GM19035 (cell line): Measurements from ENCODE around the gene FDXR.

Experiments
- ATAC-seq: cut with Tn5 transposase; IDR thresholded peaks from one replicate; pipeline ENCODE4 v1.9.1; 2021; ENCODE audit not compliant: unreplicated experiment

FDXR gene

DNA sequence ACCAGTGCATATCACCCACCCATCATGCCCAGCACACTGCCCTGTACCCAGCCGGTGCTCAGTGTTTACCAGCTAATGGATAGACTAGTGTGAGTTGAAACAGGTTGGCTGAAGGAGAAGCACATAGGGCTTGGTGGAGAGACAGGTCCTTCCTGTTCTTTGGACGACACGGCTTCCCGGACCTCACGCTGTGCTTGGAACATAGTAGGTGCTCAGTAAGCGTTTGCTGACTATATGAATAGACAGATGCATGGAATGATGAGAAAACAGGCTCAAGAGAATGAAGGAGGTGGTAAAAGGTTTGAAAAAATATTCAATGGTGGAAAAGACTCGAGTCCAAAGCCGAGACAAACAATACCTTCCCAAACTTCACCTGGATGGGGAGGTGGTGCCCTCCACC, 27.4 kb upstream of the FDXR start:
- no peak for ATAC-seq

DNA sequence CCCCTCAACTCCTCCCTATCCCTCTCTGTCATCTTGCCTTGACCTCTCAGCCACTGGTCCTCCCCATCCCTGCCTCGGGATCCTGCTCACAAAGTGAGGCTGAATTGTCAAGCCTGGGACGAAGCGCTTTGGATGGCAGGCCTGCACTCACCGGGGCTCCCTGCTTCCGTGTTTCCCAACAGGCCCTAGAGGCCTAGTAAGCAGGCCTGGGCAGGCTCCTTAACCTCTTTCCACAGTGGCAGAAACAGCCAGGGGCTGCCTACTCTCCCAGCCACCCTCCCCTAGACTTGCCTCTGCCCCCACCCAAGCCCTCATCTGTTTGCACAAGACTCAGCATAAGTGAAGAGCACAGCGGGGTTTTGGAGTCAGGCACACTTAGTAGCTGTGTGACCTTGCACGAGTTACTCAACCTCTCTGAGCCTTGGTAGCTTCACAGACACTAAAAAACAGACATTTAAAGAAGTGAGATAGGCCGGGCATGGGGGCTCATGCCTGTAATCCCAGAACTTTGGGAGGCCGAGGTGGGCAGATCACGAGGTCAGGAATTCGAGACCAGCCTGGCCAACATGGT, 25.7 kb upstream of the FDXR start:
- no peak for ATAC-seq

DNA sequence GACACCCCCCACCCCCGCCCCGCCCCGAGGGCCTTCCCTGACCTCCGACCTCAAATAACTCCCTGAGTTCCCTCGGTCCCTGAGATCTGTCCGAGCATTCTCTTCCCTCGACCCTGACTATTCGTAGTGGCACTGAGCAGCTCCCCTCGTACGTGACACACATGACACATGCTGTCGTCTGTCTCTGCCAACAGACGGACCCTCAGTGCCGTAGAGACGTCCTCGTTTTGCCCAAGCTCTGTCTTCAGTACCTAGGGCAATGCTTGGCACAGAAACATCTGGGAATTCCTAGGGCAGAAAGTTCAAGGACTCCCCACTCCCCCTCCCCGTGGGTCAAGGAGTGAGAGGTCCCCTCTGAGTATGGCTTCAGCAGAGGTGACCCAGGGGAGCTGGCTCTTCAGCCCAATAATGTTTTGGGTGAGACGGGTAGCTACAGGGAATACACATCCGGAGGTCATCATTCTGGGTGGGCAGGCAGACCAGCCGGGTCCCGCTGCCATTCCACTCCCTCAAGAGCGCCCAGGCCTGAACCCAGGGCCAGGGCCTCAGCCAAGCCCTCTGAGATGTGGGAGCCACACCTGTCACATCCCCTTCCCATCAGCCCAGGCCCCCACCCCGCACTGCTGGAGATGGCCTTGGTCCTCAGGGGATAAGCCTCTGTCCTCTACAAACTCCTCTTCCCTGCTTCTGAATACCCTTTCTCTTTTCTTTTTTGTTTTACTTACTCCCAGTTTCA, 21.3 kb upstream of the FDXR start:
- ATAC-seq: no peak

DNA sequence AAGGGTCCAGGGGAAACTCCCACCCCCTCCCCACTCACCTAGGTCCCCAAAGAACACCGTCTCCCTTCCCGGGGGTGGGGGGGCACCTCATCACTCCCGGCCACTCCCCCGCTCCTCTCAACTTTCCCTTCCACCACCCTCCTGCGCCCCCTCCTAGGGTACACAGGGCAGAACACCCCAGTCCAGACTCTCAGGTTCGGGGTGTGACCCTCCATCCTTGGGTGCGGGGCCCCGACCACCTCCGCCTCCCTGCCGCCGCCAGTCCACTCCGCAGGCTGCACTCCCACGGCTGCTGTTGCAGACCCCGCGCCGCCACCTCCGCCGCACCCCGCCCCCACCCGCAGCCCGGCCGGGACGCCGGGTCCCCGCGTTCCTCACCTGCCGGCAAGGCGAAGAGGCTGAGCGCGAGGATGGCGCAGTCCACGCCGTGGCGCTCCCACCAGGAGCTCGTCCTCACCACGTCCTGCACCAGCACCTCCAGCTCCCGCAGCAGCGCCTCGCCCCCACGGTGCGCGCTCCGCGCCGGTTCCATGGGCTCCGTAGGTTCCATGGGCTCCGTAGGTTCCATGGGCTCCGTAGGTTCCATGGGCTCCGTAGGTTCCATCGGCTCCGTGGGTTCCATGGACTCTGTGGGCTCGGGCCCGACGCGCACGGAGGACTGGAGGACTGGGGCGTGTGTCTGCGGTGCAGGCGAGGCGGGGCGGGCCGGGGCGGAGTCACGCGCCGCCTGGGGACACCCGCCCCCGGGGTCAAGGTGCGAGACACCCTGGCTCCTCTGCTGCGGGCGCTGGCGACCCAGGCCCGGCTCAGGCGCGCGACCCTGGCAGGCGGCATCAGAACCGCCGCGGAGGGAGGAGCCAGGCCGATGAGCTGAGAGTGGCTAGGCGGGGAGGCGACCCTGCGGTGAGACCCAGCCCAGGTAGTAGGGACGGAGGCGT, 20.4 kb upstream of the FDXR start, which contains the start of gene FADS6:
Gene FADS6, minus strand, starts transcription at position 660 of the 938 bp plus-strand sequence. Its CDS starts 38 bp downstream, at position 622.
- ATAC-seq: no peak

DNA sequence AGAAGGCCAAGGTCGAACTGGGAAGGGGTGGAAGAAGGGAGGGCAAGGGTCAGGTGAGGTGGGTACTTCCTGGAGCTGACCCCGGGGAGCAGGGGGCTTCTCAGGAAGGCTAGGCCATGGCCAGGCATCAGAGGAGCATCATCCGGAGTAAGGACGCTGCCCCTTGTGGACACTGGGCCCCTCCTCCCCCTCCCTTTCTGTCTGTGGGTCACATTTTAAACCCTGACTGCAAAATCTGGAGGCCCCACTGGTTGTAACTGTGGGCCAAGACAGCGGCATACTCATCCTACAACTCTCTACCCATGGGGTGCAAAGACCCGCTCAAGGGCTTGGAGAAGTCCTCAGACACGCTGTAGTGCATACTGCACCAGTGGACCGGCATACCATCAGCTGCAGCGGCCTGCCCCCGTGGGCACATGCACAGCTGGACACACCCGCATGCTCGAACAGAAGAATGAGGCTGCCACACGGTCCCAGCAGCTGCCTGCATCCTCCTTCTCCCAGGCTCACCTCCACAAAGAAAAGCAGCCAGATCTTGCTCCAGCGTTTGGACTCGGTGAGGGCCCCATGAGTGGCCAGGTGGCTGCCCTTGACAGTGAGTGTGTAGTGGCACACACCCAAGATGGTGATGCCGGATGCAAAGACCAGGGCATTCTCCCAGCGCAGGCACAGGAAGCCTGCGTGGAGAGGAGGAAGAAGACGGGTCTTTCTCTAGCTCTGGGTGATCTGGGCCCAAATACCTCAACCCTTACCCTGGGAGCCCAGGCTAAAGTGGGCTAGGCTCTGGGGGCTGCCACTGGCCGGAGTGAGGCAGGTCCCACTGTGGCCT, 19.4 kb upstream of the FDXR start:
- no peak for ATAC-seq

DNA sequence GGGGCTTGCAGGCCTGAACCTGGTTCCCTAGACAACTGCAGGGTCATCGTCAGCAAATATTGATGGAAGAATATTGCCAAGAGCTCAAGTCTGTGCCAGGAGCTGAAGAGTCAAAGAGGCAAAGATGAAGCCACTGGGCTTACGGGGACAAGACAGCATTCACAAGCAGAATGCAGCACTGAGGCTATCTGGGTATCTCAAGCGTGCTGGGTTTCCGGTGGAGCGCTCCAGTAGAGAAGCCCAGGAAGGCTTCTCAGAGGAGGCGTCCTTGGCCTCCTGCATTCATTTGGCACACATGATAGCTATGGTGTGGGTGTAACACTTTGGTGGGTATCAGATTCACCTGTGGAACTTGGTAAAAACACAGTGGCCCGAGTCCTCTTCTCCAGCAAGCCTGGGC, 17.8 kb upstream of the FDXR start:
- no peak for ATAC-seq

DNA sequence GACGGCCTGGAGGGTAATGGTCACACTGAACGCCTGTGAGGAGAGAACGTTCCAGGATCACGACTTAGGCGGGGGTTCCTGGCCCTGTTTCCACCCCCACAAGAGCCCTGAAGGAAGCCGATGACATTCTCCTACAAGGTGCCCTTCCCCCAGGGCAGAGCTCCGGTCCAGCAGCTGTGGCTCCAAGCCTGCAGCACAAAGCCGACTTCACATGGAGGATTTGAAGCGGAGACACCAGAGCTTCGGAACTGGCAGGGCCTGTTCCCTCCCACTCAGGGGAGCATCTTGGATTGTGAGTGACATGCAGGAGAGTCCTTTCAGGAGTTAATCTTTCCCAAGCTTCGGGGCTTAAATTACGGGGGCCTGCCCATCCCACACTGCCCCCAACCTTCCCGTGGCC, 15.7 kb upstream of the FDXR start:
- ATAC-seq: no peak

DNA sequence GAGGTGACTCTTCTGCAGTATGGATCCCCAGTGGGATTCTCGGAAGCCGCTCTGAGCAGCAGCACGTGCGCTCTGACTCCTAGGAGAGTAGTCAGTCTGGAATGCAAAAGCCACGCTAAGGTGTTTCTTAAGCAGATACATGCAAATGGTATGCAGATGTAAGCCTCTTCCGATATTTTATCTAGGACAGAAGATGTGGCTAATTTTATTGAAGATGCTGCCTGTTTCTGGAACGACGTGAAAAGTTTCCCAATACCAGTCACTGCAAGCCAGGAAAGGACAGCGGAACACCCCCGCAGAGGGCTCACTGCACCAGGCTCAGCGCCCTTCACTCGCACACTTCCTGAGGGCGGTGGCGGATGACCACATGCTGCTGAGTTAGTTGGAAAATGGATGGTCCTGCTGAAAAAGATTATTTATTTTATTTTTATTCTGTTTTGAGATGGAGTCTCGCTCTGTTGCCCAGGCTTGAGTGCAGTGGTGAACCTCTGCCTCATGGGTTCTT, 10.5 kb upstream of the FDXR start:
- no peak for ATAC-seq

DNA sequence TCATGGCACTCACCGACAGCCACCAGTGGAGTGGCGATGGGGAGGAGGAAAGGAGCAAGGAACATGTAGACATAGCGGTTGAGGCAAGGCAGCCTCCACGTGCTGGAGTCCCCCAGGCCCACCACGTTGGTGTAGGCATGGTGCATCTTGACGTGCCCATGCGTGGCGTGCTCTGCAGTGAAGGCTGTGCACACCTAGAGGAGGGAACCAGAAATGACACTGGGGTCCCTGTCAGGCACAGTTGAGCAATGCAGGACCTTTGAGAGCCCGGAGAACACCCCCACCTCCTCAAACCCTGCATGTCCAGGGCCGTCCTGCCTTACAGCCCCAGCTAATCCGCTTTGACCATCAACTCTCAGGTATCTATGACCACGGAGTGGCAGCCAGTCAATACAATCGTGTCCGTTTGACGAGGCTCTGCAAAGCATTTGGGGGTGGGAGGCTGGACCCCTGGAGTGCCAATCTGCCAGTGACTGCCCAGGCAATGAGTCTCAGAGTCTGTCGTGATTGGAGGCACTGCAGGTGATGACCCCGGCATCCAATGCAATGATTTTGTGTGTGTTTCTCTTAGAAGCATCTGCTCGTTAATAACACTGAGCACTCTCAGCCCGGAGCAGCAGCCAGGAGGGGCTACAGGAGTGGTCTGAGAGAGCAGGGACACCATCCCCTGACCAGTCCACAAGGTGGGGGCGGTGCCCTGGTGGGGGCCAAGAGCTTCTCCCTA, 9.9 kb upstream of the FDXR start:
- no peak for ATAC-seq

DNA sequence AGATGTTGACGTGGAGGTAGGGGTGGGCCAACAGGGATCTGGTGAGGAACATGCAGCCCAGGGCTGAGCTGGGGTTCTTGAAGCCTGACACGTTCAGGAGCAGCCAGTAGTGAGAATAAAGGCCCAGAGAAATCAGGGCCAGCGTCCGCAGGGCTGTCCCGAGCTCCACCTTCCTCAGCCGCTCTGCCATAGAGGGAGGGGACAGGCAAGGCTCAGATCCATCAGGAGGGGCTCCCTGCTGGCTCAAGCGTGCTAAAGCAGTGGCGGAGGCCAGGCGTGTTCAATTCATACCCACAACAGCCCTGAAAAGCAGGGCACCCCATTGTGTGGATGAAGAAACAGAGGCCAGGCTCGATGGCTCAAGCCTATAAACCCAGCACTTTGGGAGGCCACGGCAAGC, 8.3 kb upstream of the FDXR start:
- no peak for ATAC-seq

DNA sequence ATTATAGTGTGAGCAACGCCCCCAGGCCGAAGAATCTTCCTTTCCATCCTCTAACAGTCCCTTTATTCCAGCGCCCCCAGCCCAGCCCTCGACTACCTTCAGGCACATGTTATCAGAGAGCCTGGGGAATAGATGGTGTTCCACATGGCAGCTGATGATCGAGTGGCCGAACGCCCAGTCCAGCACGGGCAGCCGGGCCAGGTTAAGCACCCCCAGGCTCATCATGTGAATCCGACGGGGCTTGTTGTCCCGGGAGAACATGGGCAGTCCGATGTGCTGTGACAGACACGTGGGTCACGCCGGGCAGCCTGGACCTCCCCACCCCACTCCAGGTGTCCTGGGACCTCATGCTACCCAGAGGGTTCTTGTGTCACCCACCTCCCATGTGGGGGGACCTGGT, 6.5 kb upstream of the FDXR start:
- ATAC-seq: no peak

DNA sequence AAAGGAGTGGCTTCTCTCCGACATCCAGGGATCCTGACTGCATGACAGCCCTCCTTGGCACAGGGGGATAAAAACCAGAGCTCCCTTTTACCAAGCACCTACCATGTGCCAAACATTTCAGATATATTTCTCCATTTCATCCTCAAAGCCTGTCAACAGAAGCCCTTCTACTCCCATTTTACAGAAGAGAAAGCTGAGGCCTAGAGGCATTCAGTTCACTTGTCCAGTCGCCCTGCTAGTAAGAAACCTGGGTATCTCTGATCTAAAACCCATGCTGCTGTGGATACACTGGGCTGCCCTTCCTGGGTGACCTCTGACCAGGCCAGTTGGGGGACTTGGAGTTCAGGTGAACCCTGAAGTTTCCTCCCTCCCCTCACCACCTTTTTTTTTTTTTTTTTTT, 5.9 kb upstream of the FDXR start:
- no peak for ATAC-seq

DNA sequence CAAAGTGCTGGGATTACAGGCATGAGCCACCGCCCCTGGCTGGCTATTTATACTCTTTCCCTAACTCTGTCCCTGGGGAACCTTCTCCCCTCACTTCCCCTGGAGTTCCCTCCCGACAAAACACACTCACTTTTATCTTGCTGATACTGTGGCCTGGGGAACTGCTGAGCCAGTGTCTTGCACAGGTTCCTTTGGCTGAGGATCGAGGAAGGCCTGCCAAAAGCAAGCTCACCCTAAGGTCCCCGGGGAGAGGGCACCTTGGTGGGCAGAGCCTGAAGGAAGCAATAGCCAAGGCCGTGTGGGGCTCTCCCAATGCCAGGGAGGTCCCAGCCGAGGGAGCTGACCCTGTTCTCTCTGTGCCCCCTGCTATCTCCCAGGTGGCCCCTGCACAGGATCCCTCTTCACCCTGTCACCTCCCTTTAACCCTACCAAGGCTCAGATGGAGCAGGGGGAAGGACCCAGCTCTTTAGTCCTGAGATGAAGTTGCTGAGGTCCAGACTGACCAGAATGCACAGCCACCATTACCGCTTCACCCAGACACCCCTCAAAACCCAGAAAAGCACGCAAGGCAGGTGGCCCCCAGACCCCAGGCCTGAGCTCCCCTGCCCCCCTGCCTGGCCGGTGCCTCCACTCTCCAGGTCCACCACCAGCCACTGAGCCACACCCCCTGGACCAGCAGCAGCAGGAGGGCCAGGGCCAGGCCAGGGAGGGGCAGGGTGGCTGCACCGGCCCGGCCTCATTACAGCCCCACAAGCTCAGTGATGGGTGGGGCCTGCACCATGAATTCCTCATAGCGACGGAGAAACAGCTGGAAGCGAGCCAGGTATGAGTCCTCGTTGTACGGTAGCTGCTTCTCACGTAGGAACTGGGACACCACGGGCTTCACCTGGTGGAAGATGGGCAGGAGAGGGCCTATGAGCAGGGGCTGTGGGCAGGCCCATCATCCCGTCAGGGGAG, 5.1 kb upstream of the FDXR start:
- no peak for ATAC-seq

DNA sequence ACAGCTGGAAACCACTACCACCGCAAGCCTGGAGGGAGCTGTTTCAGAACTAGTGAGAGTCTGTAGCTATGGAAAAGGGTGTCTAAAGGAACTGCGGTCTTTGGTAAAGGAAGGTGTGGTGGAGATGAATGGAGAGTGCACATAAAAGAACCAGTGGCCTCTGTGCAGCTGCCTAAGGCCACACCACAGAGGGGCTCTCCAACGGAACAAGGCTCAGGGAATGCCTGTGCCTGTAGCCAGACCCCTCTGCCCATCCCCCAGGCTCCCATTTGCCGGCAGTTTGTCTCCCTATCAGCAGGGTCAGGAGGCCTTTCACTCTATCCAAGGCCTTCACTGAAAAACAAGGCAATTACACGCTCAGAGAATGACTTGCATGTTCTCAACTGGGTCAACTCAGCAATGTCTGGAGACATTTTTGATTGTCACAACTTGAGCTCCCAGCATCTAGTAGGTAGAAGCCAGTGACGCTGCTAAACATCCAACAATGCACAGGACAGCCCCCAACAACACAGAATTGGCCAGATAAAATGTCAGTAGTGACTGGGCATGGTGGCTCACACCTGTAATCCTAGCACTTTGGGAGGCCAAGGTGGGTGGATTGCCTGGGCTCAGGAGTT, 3.3 kb upstream of the FDXR start:
- ATAC-seq: no peak

DNA sequence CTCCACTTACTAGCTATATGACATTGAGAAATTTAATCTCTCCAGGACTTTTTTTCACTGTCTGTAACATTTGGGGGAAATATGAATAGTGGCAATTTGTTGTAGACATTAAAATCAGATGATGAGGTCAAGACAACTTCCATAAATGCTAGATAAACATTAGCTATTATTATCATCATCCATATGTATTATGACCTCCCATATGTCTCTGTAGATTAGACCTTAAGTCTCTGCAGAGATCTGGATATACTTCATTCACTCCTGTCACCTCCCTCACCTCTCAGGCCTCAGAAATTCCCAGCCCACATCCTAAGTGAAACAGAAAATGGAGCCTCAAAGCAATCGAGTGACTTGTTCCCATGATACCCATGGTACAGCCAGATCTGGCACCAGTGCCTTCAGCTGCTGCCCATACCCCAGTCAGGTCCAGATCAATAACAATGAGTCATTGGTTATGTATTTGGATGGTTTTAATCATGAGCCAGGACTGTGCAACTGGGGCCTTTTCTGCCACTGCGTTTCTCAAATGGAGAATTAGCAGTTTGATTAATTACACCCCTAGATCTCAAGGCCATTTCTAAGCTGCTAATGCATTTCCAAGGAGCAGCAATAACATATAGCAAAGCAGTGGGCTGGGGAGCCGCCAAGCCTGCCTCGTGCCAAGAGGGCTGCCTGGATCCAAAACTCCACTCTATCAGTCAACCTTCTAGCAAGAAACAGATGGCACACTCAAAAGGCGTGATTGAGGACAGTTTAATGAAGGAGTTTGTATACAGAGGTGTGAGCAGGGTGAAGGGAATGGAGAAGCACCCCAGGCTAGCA, 2.6 kb upstream of the FDXR start:
- ATAC-seq: no peak

DNA sequence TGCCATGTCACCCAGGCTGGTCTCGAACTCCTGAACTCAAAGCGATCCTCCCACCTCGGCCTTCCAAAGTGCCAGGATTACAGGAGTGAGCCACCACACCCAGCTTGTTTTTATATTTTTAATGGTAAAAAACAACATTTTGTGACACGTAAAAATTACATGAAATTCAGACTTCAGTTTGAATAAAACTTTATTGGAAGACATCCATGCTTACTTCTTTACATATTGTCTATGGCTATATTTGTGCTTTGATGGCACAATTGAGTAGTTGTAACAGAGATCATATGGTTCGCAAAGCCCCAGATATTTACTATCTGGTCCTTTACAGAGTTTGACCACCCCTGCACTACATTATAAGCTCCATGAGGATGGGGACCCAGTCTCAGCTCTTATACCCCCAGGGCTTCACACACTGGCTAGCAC, 1.8 kb upstream of the FDXR start:
- ATAC-seq: no peak

DNA sequence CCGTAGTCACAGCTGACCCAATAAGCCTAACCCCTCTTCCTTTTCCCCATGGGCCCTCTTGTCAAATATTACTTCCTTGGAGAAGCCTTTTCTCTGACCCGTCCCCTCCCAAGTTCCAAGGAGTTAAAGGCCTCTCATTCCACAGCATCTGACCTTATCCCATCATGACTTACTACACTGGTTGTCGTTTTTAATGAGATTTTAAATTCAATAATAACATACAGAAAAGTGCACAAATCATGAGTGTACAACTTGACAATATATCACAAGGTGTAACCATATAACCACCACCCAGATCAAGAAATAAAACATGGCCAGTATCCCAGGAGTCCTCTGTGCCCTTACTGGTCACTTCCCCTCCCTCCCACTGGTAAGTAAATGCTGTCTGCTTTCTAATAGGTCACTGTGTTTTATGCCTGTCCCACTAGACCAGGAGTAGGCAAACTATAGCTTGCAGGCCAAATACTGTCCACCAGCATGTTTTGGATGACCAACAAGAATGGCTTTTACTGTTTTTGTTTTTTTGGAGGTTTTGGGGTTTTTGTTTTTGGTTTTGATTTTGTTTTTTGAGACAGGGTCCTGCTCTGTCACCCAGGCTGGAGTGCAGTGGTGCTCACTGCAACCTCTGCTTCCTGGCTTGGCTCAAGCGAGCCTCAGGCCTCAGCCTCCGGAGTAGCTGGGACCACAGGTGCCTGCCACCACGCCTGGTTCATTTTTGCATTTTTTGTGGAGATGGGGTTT, 1.2 kb upstream of the FDXR start:
- no peak for ATAC-seq
